Measurements from ENCODE around the gene ARHGEF28. TPM values are rescaled to one million over a fixed set of nuclear protein-coding genes. Genes with fewer than 3 reads are reported as not detected.

The ARHGEF28 gene
- polyA plus RNA-seq, 3 donors: not detected

DNA sequence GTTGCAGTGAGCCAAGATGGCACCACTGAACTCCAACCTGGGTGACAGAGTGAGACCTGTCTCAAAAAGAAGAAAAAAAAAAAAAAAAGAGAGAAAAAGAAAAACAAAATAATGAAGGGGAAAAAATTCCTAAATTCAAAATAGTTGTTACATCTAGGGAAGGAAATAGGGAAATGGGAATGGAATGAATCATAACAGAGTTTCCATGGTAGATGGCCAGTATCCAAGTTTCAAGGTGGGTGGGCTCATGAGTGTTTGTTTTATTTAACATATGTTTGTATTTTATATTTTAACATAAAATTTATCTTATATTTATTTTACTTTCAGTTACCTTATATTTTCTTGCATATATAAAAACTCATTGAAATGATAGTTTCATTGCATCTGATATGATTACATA is 215.6 kb downstream of the ARHGEF28 start:
- Histone ChIP-seq H3K36me3 (replicated peaks in 1 of 2; ENCODE audit: control insufficient read depth in 1 of 2, insufficient read depth in 2 of 2, low read length in 2 of 2) (no peaks in the 10 kb centered on the region), H3K4me1 (ENCODE audit: control insufficient read depth in 1 of 2, insufficient read depth in 2 of 2, low read length in 2 of 2) (no peaks in the 10 kb centered on the region), H3K79me2 (ENCODE audit: insufficient read depth, low read length) (no peaks in the 10 kb centered on the region), H3K9ac (ENCODE audit: insufficient read depth, low read length, poor library complexity, severe bottlenecking) (no peak overlapping the region), H3K4me3 (replicated peaks in 1 of 3; ENCODE audit: low read depth in 2 of 3, low read length in 3 of 3) (no peak overlapping the region), H3K27ac (ENCODE audit: low read depth in 1 of 2, low read length in 2 of 2) (no peak overlapping the region), H3K9me3 (replicated peaks in 1 of 2; ENCODE audit: control insufficient read depth in 1 of 2, insufficient read depth in 1 of 2, low read length in 2 of 2) (no peaks in the 10 kb centered on the region), H2AFZ (ENCODE audit: insufficient read depth, low read depth, low read length, poor library complexity, severe bottlenecking) (no peak overlapping the region), H3K4me2 (replicated peaks; ENCODE audit: extremely low read depth, low read length, poor library complexity, severe bottlenecking) (no peak overlapping the region), H4K20me1 (ENCODE audit: insufficient read depth, low read length) (no peaks in the 10 kb centered on the region), H3K27me3 (ENCODE audit: control insufficient read depth in 2 of 2, insufficient read depth in 2 of 2, low read length in 2 of 2) (no peaks in the 10 kb centered on the region)
- Mint-ChIP-seq H3K27me3 (ENCODE audit: low read depth in 3 of 3) (peaks cover 0 to 7% (median 3%) of the 10 kb centered on the region in 3 donors), H3K27ac (no peak overlapping the region), H3K4me3 (no peak overlapping the region), H3K36me3 (no peaks in the 10 kb centered on the region), H3K4me1 (peaks cover 1% of the 10 kb centered on the region), H3K9me3 (peaks cover 0 to 6% (median 0%) of the 10 kb centered on the region in 7 donors)
- DNase-seq: no peak
- TF ChIP-seq, protein P1, sequence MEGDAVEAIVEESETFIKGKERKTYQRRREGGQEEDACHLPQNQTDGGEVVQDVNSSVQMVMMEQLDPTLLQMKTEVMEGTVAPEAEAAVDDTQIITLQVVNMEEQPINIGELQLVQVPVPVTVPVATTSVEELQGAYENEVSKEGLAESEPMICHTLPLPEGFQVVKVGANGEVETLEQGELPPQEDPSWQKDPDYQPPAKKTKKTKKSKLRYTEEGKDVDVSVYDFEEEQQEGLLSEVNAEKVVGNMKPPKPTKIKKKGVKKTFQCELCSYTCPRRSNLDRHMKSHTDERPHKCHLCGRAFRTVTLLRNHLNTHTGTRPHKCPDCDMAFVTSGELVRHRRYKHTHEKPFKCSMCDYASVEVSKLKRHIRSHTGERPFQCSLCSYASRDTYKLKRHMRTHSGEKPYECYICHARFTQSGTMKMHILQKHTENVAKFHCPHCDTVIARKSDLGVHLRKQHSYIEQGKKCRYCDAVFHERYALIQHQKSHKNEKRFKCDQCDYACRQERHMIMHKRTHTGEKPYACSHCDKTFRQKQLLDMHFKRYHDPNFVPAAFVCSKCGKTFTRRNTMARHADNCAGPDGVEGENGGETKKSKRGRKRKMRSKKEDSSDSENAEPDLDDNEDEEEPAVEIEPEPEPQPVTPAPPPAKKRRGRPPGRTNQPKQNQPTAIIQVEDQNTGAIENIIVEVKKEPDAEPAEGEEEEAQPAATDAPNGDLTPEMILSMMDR (IDR thresholded peaks at IDR 0.05): no peak
- intact Hi-C loops (cut with micrococcal nuclease): no loop called here

DNA sequence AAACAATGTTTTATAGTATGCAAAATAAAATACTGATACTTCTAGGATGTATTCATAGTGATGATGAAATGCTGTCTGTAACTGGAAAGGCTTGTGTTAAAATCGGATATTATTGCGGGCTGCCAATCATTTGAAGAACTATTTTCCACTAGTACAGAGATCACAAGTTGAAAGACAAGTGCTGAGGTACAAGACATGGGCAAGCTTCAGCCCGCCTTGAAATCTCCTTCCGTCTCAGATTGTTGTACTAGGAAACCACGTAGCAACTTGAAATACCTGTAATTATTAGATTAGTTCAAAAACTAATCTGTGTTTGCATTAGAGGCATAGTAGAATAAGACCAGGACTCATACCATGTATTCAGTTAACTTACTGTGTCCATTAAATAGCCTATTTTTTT is 218.2 kb downstream of the ARHGEF28 start:
- intact Hi-C loops (cut with micrococcal nuclease): no loop called here
- WGBS (ENCODE audit: insufficient coverage): no CpG with 5 or more reads among the region's 5 CpGs
- H3K36me3 Mint-ChIP-seq: no peaks in the 10 kb centered on the region
- Histone ChIP-seq H3K9ac (ENCODE audit: insufficient read depth, low read length, poor library complexity, severe bottlenecking) (no peak overlapping the region), H2AFZ (ENCODE audit: insufficient read depth, low read depth, low read length, poor library complexity, severe bottlenecking) (no peak overlapping the region), H3K79me2 (ENCODE audit: insufficient read depth, low read length) (no peaks in the 10 kb centered on the region), H3K27ac (ENCODE audit: low read depth in 1 of 2, low read length in 2 of 2) (no peak overlapping the region), H4K20me1 (ENCODE audit: insufficient read depth, low read length) (no peaks in the 10 kb centered on the region), H3K27me3 (ENCODE audit: control insufficient read depth in 2 of 2, insufficient read depth in 2 of 2, low read length in 2 of 2) (no peaks in the 10 kb centered on the region), H3K4me1 (ENCODE audit: control insufficient read depth in 1 of 2, insufficient read depth in 2 of 2, low read length in 2 of 2) (no peaks in the 10 kb centered on the region), H3K4me3 (replicated peaks in 1 of 3; ENCODE audit: low read depth in 2 of 3, low read length in 3 of 3) (no peak overlapping the region), H3K9me3 (replicated peaks in 1 of 2; ENCODE audit: control insufficient read depth in 1 of 2, insufficient read depth in 1 of 2, low read length in 2 of 2) (no peaks in the 10 kb centered on the region), H3K36me3 (replicated peaks in 1 of 2; ENCODE audit: control insufficient read depth in 1 of 2, insufficient read depth in 2 of 2, low read length in 2 of 2) (no peaks in the 10 kb centered on the region), H3K4me2 (replicated peaks; ENCODE audit: extremely low read depth, low read length, poor library complexity, severe bottlenecking) (no peak overlapping the region)
- H3K27me3 Mint-ChIP-seq (ENCODE audit: low read depth in 3 of 3): peaks cover 0 to 5% (median 3%) of the 10 kb centered on the region in 3 donors
- peaks cover 1% of the 10 kb centered on the region for H3K4me1 Mint-ChIP-seq
- H3K4me3 Mint-ChIP-seq: no peak overlapping the region
- H3K9me3 Mint-ChIP-seq: peaks cover 0 to 1% (median 0%) of the 10 kb centered on the region in 7 donors
- TF ChIP-seq, protein P1 (IDR thresholded peaks at IDR 0.05): no peak
- no peak for DNase-seq
- no peak overlapping the region for H3K27ac Mint-ChIP-seq

Measured in CD14-positive monocyte (primary cell).